A204.1 (cell line): ENCODE measurements around the gene NID1.

ENCODE experiments used
- FAIRE-seq: peaks from 2 replicates; lab custom pipeline; 2012; peaks lifted over from hg19 to GRCh38; lab: Jason Lieb, UNC

The NID1 gene

GRCh38 chr1:235958021-235958420 lies 106.9 kb downstream of the NID1 start:
- FAIRE-seq = no peak

GRCh38 chr1:235955777-235956176 lies 109.1 kb downstream of the NID1 start:
- FAIRE-seq = no peak

DNA sequence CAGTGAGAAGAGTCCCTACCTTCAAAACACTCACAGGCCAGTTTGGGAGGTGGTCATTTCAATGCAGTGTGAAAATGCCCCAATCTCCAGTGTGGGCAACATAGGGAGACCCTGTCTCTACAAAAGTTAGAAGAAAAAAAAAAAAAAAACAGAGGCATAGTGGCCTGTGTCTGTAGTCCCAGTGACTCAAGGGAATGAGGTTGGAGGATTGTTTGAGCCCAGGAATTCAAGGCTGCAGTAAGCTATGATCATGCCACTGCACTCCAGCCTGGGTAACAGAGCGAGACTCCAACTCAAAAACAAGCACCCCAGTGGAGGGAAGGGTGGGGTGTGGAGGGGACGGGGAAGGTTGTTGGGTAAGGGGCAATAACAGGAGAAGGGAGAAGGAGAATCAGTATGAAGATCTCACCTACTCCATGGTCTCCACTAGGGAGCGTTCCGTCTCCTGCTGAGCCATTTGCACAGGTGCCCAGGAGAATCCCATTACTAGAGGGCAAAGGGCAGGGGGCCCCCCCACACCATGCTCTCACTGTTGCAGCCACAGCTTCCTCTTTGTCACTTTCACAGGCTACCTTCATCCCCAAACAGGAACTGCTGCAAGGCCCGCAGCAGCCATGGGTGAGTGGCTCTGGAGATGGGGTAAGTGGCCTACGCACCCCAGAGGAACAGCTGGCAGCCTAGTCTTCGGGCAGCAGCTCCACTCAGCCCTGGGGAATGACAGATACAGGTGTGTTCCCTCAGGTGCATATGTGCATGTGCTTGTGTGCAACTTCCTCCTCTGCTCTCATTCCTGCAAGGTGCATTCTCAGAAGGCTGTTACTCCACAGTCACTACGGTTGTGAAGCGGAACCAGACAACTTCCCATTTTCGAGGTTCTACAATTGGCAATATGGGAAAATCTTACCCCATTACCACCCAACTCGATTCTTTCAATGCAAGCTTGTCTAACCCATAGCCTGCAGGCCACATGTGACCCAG lies 110.3 kb downstream of the NID1 start:
- no peak for FAIRE-seq

DNA sequence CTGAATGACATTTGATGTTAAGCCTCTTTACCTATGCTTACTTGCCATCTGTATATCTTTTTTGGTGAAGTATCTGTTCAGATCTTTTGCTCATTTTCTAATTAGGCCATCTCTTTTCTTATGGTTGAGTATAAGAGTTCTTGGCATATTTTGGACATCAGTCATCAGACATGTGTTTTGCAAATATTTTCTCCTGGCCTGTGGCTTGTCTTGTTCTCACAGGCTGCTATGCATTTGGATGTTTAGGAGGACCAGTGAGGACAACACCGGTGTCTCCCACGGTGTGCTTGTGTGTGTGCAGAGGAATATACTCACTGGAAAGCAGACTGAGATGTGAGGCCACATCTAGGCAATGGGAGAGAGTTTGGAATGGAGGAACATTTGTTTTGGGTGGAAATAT lies 111.1 kb downstream of the NID1 start:
- no peak for FAIRE-seq

DNA sequence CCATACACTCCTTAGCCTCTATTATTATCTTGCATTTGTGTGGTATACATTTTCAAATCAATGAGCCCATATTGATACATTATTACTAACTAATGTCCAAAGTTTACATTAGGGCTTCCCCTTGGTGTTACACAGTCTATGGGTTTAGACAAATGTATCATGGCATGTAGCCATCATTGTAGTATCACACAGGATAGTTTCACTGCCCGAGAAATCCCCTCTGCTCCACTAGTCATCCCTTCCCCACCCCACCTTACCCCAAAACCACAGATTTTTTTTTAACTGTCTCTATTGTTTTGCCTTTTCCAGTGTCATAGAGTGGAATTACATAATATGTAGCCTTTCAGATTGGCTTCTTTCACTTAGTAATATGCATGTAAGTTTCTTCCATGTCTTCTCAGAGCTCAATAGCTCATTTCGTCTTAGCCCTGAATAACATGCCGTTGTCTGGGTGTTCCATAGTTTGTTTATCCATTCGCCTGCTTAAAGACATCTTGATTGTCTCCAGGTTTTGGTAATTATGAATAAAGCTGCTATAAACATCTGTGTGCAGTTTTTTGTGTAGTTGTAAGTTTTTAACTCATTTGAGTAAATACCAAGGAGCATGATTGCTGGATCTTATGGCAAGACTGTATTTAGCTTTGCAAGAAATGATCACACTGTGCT lies 111.8 kb downstream of the NID1 start:
- no peak for FAIRE-seq

- no peak for FAIRE-seq
Observed at GRCh38 chr1:235951661-235952060, 113.2 kb downstream of the NID1 start.

GRCh38 chr1:235950318-235950717 lies 114.6 kb downstream of the NID1 start:
- FAIRE-seq = no peak

- FAIRE-seq = no peak
Observed at GRCh38 chr1:235948774-235949427, 116.0 kb downstream of the NID1 start.

- no peak for FAIRE-seq
Observed at GRCh38 chr1:235947989-235948388, 116.9 kb downstream of the NID1 start.

GRCh38 chr1:235946571-235946981 lies 118.3 kb downstream of the NID1 start:
- FAIRE-seq = no peak

GRCh38 chr1:235945775-235946570 lies 118.9 kb downstream of the NID1 start:
- FAIRE-seq = no peak

- no peak for FAIRE-seq
Observed at GRCh38 chr1:235943581-235944114, 121.2 kb downstream of the NID1 start.

- no peak for FAIRE-seq
Observed at GRCh38 chr1:235942979-235943575, 121.8 kb downstream of the NID1 start.

GRCh38 chr1:235942625-235942934 lies 122.3 kb downstream of the NID1 start:
- FAIRE-seq = no peak

GRCh38 chr1:235941876-235942624 lies 122.8 kb downstream of the NID1 start:
- no peak for FAIRE-seq

DNA sequence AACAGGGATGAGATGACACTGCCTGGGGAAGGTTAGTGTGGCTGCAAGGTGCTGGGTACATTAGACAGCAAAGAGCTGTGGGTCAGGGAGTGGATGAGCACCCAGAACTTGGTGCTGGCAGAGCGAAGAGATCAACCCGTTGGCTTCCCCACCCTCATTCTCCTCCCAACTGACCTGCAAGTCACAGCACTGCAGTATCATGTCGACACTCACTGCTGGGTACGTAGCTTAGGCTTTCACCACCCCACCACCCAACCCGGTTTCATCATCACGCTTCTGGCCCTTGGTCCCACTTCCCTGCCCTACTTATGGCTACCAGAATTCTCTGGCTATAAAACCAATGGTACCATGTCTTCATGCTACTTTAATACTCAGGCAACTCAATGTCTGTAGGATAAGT lies 124.6 kb downstream of the NID1 start:
- FAIRE-seq = no peak

DNA sequence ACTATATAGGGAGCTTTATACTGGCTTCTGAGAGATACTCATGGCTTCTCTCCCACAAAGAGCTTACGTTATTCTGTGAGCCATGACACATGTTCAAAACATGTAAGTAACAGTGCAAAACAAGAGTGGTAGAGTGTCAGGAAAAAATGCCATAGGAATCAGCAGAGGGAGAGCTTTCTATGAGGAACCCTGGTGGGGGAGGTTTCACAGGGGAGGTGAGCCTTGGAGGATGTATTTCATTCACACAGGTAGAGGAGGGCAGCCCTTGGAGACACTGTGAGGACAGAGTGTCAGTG lies 125.5 kb downstream of the NID1 start:
- FAIRE-seq = no peak

- no peak for FAIRE-seq
Observed at GRCh38 chr1:235938709-235939479, 126.0 kb downstream of the NID1 start.

DNA sequence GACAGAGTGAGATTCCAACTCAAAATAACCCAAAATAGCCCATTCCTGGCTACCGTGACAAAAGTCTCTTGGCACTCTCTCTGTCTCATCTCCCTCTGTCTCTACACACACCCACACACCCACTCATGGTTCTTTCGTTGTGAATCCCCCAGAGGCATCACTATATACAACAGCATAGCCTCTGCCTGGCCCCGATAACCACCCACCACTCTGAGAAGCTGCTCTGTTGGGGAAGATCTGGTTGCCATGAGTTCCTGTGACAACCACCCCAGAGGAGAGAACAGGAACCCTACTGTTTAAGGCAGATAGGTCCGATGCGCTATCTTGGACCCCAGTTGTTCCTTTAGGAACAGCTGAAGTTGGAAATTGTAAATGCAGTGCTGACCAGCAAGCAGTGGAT lies 127.8 kb downstream of the NID1 start:
- no peak for FAIRE-seq
